Esophagus squamous epithelium (tissue), 5 donors: Measurements from ENCODE around the gene ERC1. TPM values are rescaled to one million over a fixed set of nuclear protein-coding genes. Genes with fewer than 3 reads are reported as not detected.
"Not testable (repeated sequence)": the region's sequence is repeated elsewhere in the genome, so short reads cannot be mapped to it uniquely, and the experiment has no call there.

ENCODE experiments used
- DNase-seq: peaks from one replicate; lab custom pipeline; 2025; lab: John Stamatoyannopoulos, UW
- H3K27ac ChIP-seq, 4 donors: fragments of 200-600 bp; sonication (generic); one replicate each; pipeline ENCODE4 v1.5.1; 2016 to 2019; ENCODE audit warnings: mild to moderate bottlenecking in 1 of 4
- H3K27me3 ChIP-seq, 4 donors: fragments of 200-600 bp; sonication (generic); 1 replicate in 3 of 4; 2 replicates in 1 of 4; pipeline versions ENCODE4 v1.5.1 to v1.6.0; 2017 to 2021; ENCODE audit warnings: antibody characterized with exemption in 1 of 4
- H3K36me3 ChIP-seq, 3 donors: fragments of 200-600 bp; sonication (generic); one replicate each; pipeline ENCODE4 v1.5.1; 2016 to 2019
- H3K4me1 ChIP-seq, 3 donors: fragments of 200-600 bp; sonication (generic); one replicate each; pipeline ENCODE4 v1.5.1; 2017 to 2019
- H3K4me3 ChIP-seq, 4 donors: fragments of 200-600 bp; sonication (generic); 1 replicate in 3 of 4; 2 replicates in 1 of 4; pipeline ENCODE4 v1.5.1; 2016 to 2019; ENCODE audit warnings: mild to moderate bottlenecking in 2 of 4, moderate library complexity in 1 of 4
- H3K9me3 ChIP-seq, 3 donors: fragments of 200-600 bp; sonication (generic); one replicate each; pipeline ENCODE4 v1.5.1; 2016 to 2019
- POLR2A ChIP-seq, 4 donors: fragments of 450-650 bp; IDR thresholded peaks; one replicate each; pipeline ENCODE4 v1.6.1; 2017; ENCODE audit warnings: antibody characterized with exemption in 4 of 4, mild to moderate bottlenecking in 4 of 4, moderate library complexity in 3 of 4
- WGBS, 2 donors: methylation state at CpG; one replicate each; pipeline ENCODE4 v1.1.5; 2018; 5-methylcytosine and 5-hydroxymethylcytosine counted together
- intact Hi-C: fragments of 100-400 bp; cut with DNase I; formaldehyde crosslinking; loops from one replicate; pipeline ENCODE4 v1.15.0; 2022
- total RNA-seq, 4 donors: library from RNA; depleted of rRNA; stranded (reverse); fragments of >200 nt; gene quantifications; one replicate each; pipeline ENCODE4 v1.1.0, GENCODE V29; 2016
- TF ChIP-seq, protein P1 (sequence below), 6 experiments: fragments of 450-650 bp in 4 of 6; fragments of 200-600 bp in 2 of 6; sonication (generic) in 2 of 6; IDR thresholded peaks; one replicate each; pipeline ENCODE4 v1.5.1; 2016 to 2019; ENCODE audit warnings: antibody characterized with exemption in 6 of 6, mild to moderate bottlenecking in 4 of 6, moderate library complexity in 4 of 6
- donor health status: DM: yes; HTN: yes; CAD: no.

The ERC1 gene
- total RNA-seq, 4 donors from 2014 or later = 19.0 to 50.7 (median 37.5) TPM

DNA sequence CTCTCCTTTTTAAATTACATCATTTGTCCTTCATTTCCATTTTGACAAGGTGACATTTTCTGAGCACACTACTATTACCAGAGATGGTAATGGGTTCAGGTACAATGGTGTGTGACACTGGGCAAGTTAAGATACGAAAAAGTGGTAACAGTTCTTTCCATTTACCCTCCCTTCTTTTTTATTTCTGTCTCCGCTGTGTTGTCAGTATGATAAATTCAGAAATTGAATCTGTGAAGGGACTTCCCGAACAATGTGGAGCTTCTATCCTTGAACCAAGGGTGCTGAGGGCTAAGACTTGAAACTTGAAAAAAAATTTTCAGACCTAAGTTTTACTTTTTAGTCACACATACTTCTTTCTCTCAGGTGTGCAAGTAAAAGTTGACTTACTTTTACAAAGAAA is 103.7 kb downstream of the ERC1 start:
- no peak overlapping the region for H3K4me3 ChIP-seq
- H3K36me3 ChIP-seq = no peaks in the 10 kb centered on the region
- 77 to 80% methylated on average over 3 of the region's 3 CpGs for WGBS, 2 donors
- intact Hi-C loops = no loop called here
- no peak overlapping the region for H3K27ac ChIP-seq
- DNase-seq = no peak
- no peak for TF ChIP-seq POLR2A (IDR thresholded peaks at IDR 0.05)
- TF ChIP-seq, protein P1, sequence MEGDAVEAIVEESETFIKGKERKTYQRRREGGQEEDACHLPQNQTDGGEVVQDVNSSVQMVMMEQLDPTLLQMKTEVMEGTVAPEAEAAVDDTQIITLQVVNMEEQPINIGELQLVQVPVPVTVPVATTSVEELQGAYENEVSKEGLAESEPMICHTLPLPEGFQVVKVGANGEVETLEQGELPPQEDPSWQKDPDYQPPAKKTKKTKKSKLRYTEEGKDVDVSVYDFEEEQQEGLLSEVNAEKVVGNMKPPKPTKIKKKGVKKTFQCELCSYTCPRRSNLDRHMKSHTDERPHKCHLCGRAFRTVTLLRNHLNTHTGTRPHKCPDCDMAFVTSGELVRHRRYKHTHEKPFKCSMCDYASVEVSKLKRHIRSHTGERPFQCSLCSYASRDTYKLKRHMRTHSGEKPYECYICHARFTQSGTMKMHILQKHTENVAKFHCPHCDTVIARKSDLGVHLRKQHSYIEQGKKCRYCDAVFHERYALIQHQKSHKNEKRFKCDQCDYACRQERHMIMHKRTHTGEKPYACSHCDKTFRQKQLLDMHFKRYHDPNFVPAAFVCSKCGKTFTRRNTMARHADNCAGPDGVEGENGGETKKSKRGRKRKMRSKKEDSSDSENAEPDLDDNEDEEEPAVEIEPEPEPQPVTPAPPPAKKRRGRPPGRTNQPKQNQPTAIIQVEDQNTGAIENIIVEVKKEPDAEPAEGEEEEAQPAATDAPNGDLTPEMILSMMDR (IDR thresholded peaks at IDR 0.05) = no peak
- H3K27me3 ChIP-seq = no peaks in the 10 kb centered on the region
- no peaks in the 10 kb centered on the region for H3K9me3 ChIP-seq
- H3K4me1 ChIP-seq = peaks cover 0 to 26% (median 0%) of the 10 kb centered on the region in 3 donors

DNA sequence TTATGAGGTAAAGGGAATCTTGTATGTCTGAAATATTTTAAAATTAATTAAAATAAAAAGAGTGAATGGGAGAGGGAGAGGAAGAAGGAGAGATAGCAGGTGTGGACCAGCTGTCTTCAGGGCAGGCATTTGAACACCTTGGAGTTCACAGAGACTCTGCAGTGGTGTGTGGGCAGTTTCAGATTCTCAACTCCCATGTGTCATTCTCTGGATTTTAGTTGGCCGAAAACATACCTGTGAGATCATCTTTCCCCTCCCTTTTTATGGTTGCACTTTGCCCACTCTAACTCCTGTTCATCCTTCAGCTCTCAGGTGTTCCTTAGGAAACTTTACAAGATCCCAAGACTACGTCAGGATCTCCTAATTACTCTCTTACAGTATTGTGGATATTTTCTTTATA is 108.1 kb downstream of the ERC1 start:
- no peak for TF ChIP-seq POLR2A (IDR thresholded peaks at IDR 0.05)
- TF ChIP-seq, protein P1 (IDR thresholded peaks at IDR 0.05) = no peak
- H3K4me1 ChIP-seq = peaks cover 0 to 3% (median 0%) of the 10 kb centered on the region in 3 donors
- no peaks in the 10 kb centered on the region for H3K9me3 ChIP-seq
- DNase-seq = no peak
- H3K27me3 ChIP-seq = no peaks in the 10 kb centered on the region
- no peaks in the 10 kb centered on the region for H3K36me3 ChIP-seq
- intact Hi-C loops = no loop called here
- 84 to 93% methylated on average over 2 of the region's 2 CpGs for WGBS, 2 donors
- no peak overlapping the region for H3K27ac ChIP-seq
- H3K4me3 ChIP-seq = no peak overlapping the region

DNA sequence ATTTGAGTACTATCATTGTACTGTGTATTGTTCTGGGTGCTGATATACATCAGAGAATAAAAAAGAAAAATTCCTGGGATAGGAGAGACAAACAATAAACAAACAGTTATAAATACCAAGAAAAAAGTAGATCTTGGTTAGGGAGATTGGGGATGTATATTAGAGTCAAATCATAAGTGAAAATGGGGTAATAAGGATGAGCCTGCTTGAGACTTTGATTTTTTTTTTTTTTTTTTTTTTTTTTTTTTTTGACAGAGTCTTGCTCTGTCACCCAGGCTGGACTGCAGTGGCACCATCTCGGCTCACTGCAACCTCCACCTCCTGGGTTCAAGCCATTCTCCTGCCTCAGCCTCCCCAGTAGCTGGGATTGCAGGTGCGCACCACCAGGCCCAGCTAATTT is 108.6 kb downstream of the ERC1 start:
- 94 to 100% methylated on average over 2 of the region's 2 CpGs for WGBS, 2 donors
- H3K36me3 ChIP-seq, intact Hi-C loops, H3K9me3 ChIP-seq, H3K4me1 ChIP-seq, H3K4me3 ChIP-seq, DNase-seq, H3K27me3 ChIP-seq, H3K27ac ChIP-seq: not testable (repeated sequence)

DNA sequence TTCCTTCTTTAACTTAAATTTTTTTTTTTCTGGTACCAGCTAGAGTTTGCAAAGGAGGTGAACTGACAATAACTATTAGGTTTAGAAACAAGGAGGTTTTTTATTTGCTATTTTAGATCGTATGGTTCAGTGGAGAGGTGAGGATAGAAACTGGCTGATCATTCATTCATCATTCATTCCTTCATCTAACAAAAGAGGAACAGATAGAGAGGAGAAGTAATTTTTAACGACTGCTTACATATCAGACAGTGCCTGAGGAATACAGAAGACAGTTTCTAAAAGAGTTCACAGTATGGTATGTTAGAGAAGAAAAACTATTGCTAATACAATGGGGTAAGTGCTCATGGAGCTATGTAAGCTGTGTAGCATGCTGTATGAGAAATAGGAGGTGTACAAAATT is 111.1 kb downstream of the ERC1 start:
- peaks cover 0 to 19% (median 0%) of the 10 kb centered on the region in 3 donors for H3K36me3 ChIP-seq
- no peak for TF ChIP-seq POLR2A (IDR thresholded peaks at IDR 0.05)
- TF ChIP-seq, protein P1 (IDR thresholded peaks at IDR 0.05) = no peak
- 66 to 77% methylated on average over 2 of the region's 2 CpGs for WGBS, 2 donors
- no peaks in the 10 kb centered on the region for H3K9me3 ChIP-seq
- no peak overlapping the region for H3K27ac ChIP-seq
- intact Hi-C loops = no loop called here
- H3K4me3 ChIP-seq = no peak overlapping the region
- H3K27me3 ChIP-seq = no peaks in the 10 kb centered on the region
- H3K4me1 ChIP-seq = peaks cover 0 to 7% (median 0%) of the 10 kb centered on the region in 3 donors
- no peak for DNase-seq

DNA sequence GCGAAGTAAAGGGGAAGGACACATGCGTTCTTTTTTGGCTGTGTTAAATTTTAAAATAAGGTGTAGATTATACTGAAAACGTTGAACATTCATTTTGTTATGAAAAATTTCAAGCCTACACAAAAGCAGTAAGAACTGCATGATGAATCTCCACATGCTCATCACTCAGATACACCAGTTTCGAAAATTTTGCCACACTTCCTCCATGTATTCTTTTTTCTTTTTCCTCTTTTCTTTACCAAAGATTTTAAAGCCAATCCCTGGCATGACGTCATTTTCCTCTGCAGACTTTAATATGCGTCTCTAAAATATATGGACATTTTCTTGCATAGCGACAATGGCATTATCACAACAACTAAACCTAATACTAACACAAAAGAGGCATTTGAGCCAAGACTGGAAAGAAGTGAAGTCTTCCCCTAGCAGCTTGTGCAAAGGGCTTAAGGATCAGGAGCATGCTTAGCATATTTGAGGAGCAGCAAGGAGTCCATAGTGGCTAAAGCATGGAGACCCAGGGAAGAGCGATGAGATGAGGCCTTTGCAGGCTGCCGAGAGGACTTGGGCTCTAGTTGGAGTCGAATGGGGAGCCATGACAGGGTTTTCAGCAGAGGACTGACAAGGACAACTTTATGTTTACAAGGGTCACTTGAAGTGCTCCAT is 111.9 kb downstream of the ERC1 start:
- TF ChIP-seq, protein P1 (IDR thresholded peaks at IDR 0.05) = no peak
- no peak for TF ChIP-seq POLR2A (IDR thresholded peaks at IDR 0.05)
- Histone ChIP-seq H3K27me3 (no peaks in the 10 kb centered on the region), H3K4me1 (peaks cover 0 to 7% (median 0%) of the 10 kb centered on the region in 3 donors), H3K9me3 (no peaks in the 10 kb centered on the region), H3K36me3 (peaks cover 0 to 19% (median 0%) of the 10 kb centered on the region in 3 donors), H3K4me3 (no peak overlapping the region), H3K27ac (no peak overlapping the region)
- DNase-seq = no peak
- WGBS, 2 donors = 81 to 84% methylated on average over 10 of the region's 10 CpGs
- intact Hi-C loops = no loop called here
